A673 (cell line): ENCODE data around the gene MYO3A. TPM values are rescaled to one million over a fixed set of nuclear protein-coding genes. Genes with fewer than 3 reads are reported as not detected.

Source experiments
- BruUV-seq: library from RNA; stranded (reverse); fragments of 400-500 nt; replicated peaks from 2 replicates; lab custom pipeline; 2021; lab: Mats Ljungman, UMichigan
- CTCF ChIA-PET: fragments of 300-600 bp; sonication (Branson Sonifier 250); formaldehyde crosslinking; loops from one replicate; lab custom pipeline; 2022; ENCODE audit warnings: antibody characterized with exemption; lab: Charles Lee
- POLR2A ChIA-PET: fragments of 300-600 bp; sonication (Branson Sonifier 250); formaldehyde crosslinking; loops from one replicate; lab custom pipeline; 2022; ENCODE audit warnings: antibody characterized with exemption; ENCODE audit not compliant: low non-redundant PET; lab: Charles Lee
- DNase-seq: peaks from one replicate; pipeline ENCODE4 v3.0.0-alpha.2; 2015; ENCODE audit warnings: low spot score
- H3K27ac ChIP-seq: fragments of 200-600 bp; sonication (generic); 2 replicates; pipeline ENCODE4 v1.5.1; 2016; ENCODE audit warnings: mixed run types, low read depth, mild to moderate bottlenecking, mixed read lengths, antibody characterized with exemption, low read length; ENCODE audit not compliant: poor library complexity, severe bottlenecking
- H3K27me3 ChIP-seq: fragments of 200-600 bp; sonication (generic); replicated peaks from 2 replicates; pipeline ENCODE4 v1.6.1; 2017; ENCODE audit warnings: mixed run types, low read depth, mild to moderate bottlenecking, mixed read lengths, antibody characterized with exemption, low read length; ENCODE audit not compliant: insufficient read depth, poor library complexity
- H3K36me3 ChIP-seq: fragments of 200-600 bp; sonication (generic); 2 replicates; pipeline ENCODE4 v1.6.1; 2016; ENCODE audit warnings: mixed run types, mild to moderate bottlenecking, mixed read lengths, antibody characterized with exemption, low read length; ENCODE audit not compliant: insufficient read depth, poor library complexity, severe bottlenecking
- H3K4me1 ChIP-seq: fragments of 200-600 bp; sonication (generic); 2 replicates; pipeline ENCODE4 v1.6.1; 2017; ENCODE audit warnings: mixed run types, mild to moderate bottlenecking, mixed read lengths, antibody characterized with exemption, low read length; ENCODE audit not compliant: insufficient read depth, poor library complexity, severe bottlenecking
- H3K4me3 ChIP-seq: fragments of 200-600 bp; sonication (generic); 2 replicates; pipeline ENCODE4 v1.5.1; 2016; ENCODE audit warnings: low read depth, mixed run types, mild to moderate bottlenecking, mixed read lengths, low read length; ENCODE audit not compliant: poor library complexity, severe bottlenecking
- H3K9me3 ChIP-seq: fragments of 200-600 bp; sonication (generic); 2 replicates; pipeline ENCODE4 v1.6.1; 2016; ENCODE audit warnings: mixed run types, low read depth, mild to moderate bottlenecking, mixed read lengths, antibody characterized with exemption, low read length; ENCODE audit not compliant: poor library complexity, severe bottlenecking
- EZH2 ChIP-seq: fragments of 200-600 bp; sonication (generic); IDR thresholded peaks from 2 replicates; pipeline ENCODE4 v1.6.1; 2017; ENCODE audit warnings: borderline replicate concordance, low read depth, mild to moderate bottlenecking, mixed read lengths, antibody characterized with exemption, low read length; ENCODE audit not compliant: poor library complexity, severe bottlenecking
- intact Hi-C: fragments of 100-400 bp; cut with micrococcal nuclease; formaldehyde crosslinking; loops from one replicate; pipeline ENCODE4 v1.10.0; 2022; ENCODE audit not compliant: unreplicated experiment
- total RNA-seq: library from RNA; stranded (reverse); gene quantifications from 2 replicates; pipeline ENCODE4 v1.2.3, GENCODE V29; 2021
- TF ChIP-seq, protein P1 (sequence below): fragments of 300-800, 200-600 bp; sonication (generic); conservative IDR thresholded peaks from 2 replicates; pipeline ENCODE4 v1.5.1; 2017; ENCODE audit warnings: low read depth, mild to moderate bottlenecking, antibody characterized with exemption, low read length, moderate library complexity, mixed read lengths

MYO3A gene
- total RNA-seq, 1 experiment from 2014 or later, result 0.88 TPM

GRCh38 chr10:25965584-25965983 lies 31.6 kb downstream of the MYO3A start:
- no peaks in the 10 kb centered on the region for H3K36me3 ChIP-seq
- no peak overlapping the region for H3K27ac ChIP-seq
- intact Hi-C loops, result no loop called here
- H3K27me3 ChIP-seq, result peaks cover 8% of the 10 kb centered on the region
- no peak for DNase-seq
- POLR2A ChIA-PET, result no interaction called here
- H3K4me1 ChIP-seq, result no peaks in the 10 kb centered on the region
- no TSS peak for BruUV-seq
- H3K9me3 ChIP-seq, result no peaks in the 10 kb centered on the region
- CTCF ChIA-PET, result no interaction called here
- no peak overlapping the region for H3K4me3 ChIP-seq
- TF ChIP-seq, protein P1, sequence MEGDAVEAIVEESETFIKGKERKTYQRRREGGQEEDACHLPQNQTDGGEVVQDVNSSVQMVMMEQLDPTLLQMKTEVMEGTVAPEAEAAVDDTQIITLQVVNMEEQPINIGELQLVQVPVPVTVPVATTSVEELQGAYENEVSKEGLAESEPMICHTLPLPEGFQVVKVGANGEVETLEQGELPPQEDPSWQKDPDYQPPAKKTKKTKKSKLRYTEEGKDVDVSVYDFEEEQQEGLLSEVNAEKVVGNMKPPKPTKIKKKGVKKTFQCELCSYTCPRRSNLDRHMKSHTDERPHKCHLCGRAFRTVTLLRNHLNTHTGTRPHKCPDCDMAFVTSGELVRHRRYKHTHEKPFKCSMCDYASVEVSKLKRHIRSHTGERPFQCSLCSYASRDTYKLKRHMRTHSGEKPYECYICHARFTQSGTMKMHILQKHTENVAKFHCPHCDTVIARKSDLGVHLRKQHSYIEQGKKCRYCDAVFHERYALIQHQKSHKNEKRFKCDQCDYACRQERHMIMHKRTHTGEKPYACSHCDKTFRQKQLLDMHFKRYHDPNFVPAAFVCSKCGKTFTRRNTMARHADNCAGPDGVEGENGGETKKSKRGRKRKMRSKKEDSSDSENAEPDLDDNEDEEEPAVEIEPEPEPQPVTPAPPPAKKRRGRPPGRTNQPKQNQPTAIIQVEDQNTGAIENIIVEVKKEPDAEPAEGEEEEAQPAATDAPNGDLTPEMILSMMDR, result no peak
- TF ChIP-seq EZH2, result no peak

DNA sequence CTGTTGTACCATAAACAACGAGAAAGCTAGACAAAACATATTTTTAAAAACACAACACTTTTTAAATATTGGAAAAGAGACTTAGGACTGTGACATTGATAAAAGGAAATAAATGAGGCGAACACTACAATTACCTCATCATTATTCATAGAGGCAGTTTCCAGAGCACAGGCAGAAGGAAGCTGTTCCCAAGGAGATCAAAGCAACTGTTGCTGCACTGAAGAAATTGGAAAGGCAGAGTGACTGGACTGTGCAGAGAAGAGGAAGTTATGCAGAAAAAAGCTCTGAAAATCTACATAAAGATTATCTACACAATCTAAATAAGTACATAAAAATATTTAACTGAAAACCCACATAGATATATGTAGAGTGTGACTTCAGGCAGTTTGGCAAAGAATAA lies 32.8 kb downstream of the MYO3A start:
- Histone ChIP-seq H3K4me1 (no peaks in the 10 kb centered on the region), H3K9me3 (no peaks in the 10 kb centered on the region), H3K27ac (no peak overlapping the region), H3K4me3 (no peak overlapping the region), H3K27me3 (peaks cover 8% of the 10 kb centered on the region), H3K36me3 (no peaks in the 10 kb centered on the region)
- POLR2A ChIA-PET, result no interaction called here
- DNase-seq, result no peak
- CTCF ChIA-PET, result no interaction called here
- TF ChIP-seq, protein P1, result no peak
- no peak for TF ChIP-seq EZH2
- intact Hi-C loops, result no loop called here
- no TSS peak for BruUV-seq

DNA sequence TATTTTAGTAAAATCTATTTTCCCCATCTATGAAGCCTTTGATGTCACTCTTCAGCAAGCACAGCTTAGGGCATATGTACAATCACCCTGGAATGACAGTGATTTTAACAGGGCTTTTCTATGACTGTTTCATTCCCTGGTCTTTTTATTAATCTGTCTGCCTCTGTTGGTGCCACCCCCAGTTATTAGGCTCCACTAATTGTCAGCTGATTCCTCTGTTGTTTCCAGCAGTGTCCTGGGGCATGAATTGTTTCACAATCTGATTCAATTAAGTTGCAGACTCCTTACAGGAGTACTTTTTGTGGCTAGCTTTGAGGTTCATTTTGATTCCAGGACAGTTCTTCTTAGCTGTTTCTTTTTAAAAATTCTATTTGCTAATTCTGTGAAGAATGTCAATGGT lies 38.6 kb downstream of the MYO3A start:
- Histone ChIP-seq H3K9me3 (no peaks in the 10 kb centered on the region), H3K4me3 (no peak overlapping the region), H3K36me3 (no peaks in the 10 kb centered on the region), H3K4me1 (no peaks in the 10 kb centered on the region), H3K27ac (no peak overlapping the region), H3K27me3 (no peaks in the 10 kb centered on the region)
- POLR2A ChIA-PET, result no interaction called here
- CTCF ChIA-PET, result interaction anchor here (0.7 kb wide), 1 partner anchor 214 kb away, joined by 3 read pairs; no protein-coding TSS in a partner anchor
- TF ChIP-seq, protein P1, result no peak
- no peak for TF ChIP-seq EZH2
- intact Hi-C loops, result no loop called here
- BruUV-seq, result no TSS peak
- no peak for DNase-seq
